Neuron (in vitro differentiated cells): ENCODE measurements around the gene CHKB.

Source experiments
- H2AFZ ChIP-seq: one replicate; pipeline ENCODE4 v1.6.1; 2013; ENCODE audit warnings: low read depth, mild to moderate bottlenecking, inconsistent platforms, low read length, moderate library complexity
- H3K27me3 ChIP-seq: one replicate; pipeline ENCODE4 v1.6.1; 2013; ENCODE audit warnings: low read length; ENCODE audit not compliant: insufficient read depth
- H3K36me3 ChIP-seq: one replicate; pipeline ENCODE4 v1.6.1; 2013; ENCODE audit warnings: low read length; ENCODE audit not compliant: insufficient read depth
- H3K4me1 ChIP-seq: one replicate; pipeline ENCODE4 v1.6.1; 2013; ENCODE audit warnings: low read length; ENCODE audit not compliant: insufficient read depth
- H3K4me3 ChIP-seq: 2 replicates; pipeline ENCODE4 v1.5.1; 2013; ENCODE audit warnings: mild to moderate bottlenecking, low read length, moderate library complexity
- H3K9me3 ChIP-seq: one replicate; pipeline ENCODE4 v1.6.1; 2013; ENCODE audit warnings: low read length

Gene CHKB

GRCh38 chr22:50600538-50600937 lies 17.9 kb upstream of the CHKB start, which contains the start of gene MAPK8IP2:
TSS of gene MAPK8IP2 (plus strand) at chr22:50600793. CDS start at chr22:50600819, 26 bp downstream.
- peaks cover 23% of the 10 kb centered on the region for H3K36me3 ChIP-seq
- peak within 1 kb of the TSS; percentile 65 for H3K4me3 ChIP-seq
- H2AFZ ChIP-seq, result peak within 1 kb of the TSS; percentile 23
- H3K4me1 ChIP-seq, result peaks cover 15% of the 10 kb centered on the region
- H3K9me3 ChIP-seq, result no peaks in the 10 kb centered on the region
- H3K27me3 ChIP-seq, result no peaks in the 10 kb centered on the region

- H3K36me3 ChIP-seq, result peaks cover 17% of the 10 kb centered on the region
- no peaks in the 10 kb centered on the region for H3K27me3 ChIP-seq
- H2AFZ ChIP-seq, result peak overlapping the region; percentile 23
- H3K9me3 ChIP-seq, result no peaks in the 10 kb centered on the region
- peak overlapping the region; percentile 65 for H3K4me3 ChIP-seq
- H3K4me1 ChIP-seq, result peaks cover 15% of the 10 kb centered on the region
These were observed 17.3 kb upstream of the CHKB start for GRCh38 chr22:50599816-50600455.

GRCh38 chr22:50597097-50597496 lies 14.4 kb upstream of the CHKB start:
- Histone ChIP-seq H3K36me3 (peaks cover 3% of the 10 kb centered on the region), H3K4me3 (no peak overlapping the region), H3K4me1 (peaks cover 13% of the 10 kb centered on the region), H3K9me3 (no peaks in the 10 kb centered on the region), H2AFZ (no peak overlapping the region), H3K27me3 (no peaks in the 10 kb centered on the region)

GRCh38 chr22:50595189-50595588 lies 12.5 kb upstream of the CHKB start:
- peaks cover 3% of the 10 kb centered on the region for H3K36me3 ChIP-seq
- no peak overlapping the region for H2AFZ ChIP-seq
- no peaks in the 10 kb centered on the region for H3K9me3 ChIP-seq
- H3K27me3 ChIP-seq, result no peaks in the 10 kb centered on the region
- H3K4me1 ChIP-seq, result peaks cover 6% of the 10 kb centered on the region
- no peak overlapping the region for H3K4me3 ChIP-seq

GRCh38 chr22:50587407-50587806 lies 4.8 kb upstream of the CHKB start:
- no peaks in the 10 kb centered on the region for H3K36me3 ChIP-seq

GRCh38 chr22:50586416-50586815 lies 3.8 kb upstream of the CHKB start:
- no peak overlapping the region for H2AFZ ChIP-seq
- no peaks in the 10 kb centered on the region for H3K27me3 ChIP-seq
- H3K9me3 ChIP-seq, result peaks cover 3% of the 10 kb centered on the region
- no peaks in the 10 kb centered on the region for H3K36me3 ChIP-seq
- no peak overlapping the region for H3K4me3 ChIP-seq
- peaks cover 11% of the 10 kb centered on the region for H3K4me1 ChIP-seq

More at GRCh38 chr22:50587407-50587806, 4.8 kb upstream of the CHKB start:
- H3K9me3 ChIP-seq, result peaks cover 3% of the 10 kb centered on the region
- H2AFZ ChIP-seq, result no peak overlapping the region
- no peak overlapping the region for H3K4me3 ChIP-seq
- peaks cover 4% of the 10 kb centered on the region for H3K4me1 ChIP-seq
- no peaks in the 10 kb centered on the region for H3K27me3 ChIP-seq

- Histone ChIP-seq H2AFZ (no peak overlapping the region), H3K27me3 (no peaks in the 10 kb centered on the region), H3K36me3 (peaks cover 6% of the 10 kb centered on the region), H3K9me3 (peaks cover 3% of the 10 kb centered on the region), H3K4me3 (no peak overlapping the region), H3K4me1 (peaks cover 13% of the 10 kb centered on the region)
These were observed 3.1 kb upstream of the CHKB start for GRCh38 chr22:50585781-50586180.

GRCh38 chr22:50585238-50585637 lies 2.6 kb upstream of the CHKB start:
- peaks cover 9% of the 10 kb centered on the region for H3K36me3 ChIP-seq
- H3K9me3 ChIP-seq, result peaks cover 3% of the 10 kb centered on the region
- H3K4me1 ChIP-seq, result peaks cover 13% of the 10 kb centered on the region
- H3K27me3 ChIP-seq, result no peaks in the 10 kb centered on the region
- H2AFZ ChIP-seq, result no peak overlapping the region
- no peak overlapping the region for H3K4me3 ChIP-seq

GRCh38 chr22:50584106-50585096 lies 1.8 kb upstream of the CHKB start:
- no peak overlapping the region for H2AFZ ChIP-seq
- H3K36me3 ChIP-seq, result peaks cover 18% of the 10 kb centered on the region
- H3K9me3 ChIP-seq, result peaks cover 3% of the 10 kb centered on the region
- H3K4me1 ChIP-seq, result peaks cover 13% of the 10 kb centered on the region
- no peaks in the 10 kb centered on the region for H3K27me3 ChIP-seq
- no peak overlapping the region for H3K4me3 ChIP-seq

GRCh38 chr22:50583294-50583861 lies 729 bp upstream of the CHKB start:
- H3K9me3 ChIP-seq, result no peaks in the 10 kb centered on the region
- H3K36me3 ChIP-seq, result peaks cover 27% of the 10 kb centered on the region
- H3K27me3 ChIP-seq, result no peaks in the 10 kb centered on the region
- peak overlapping the region; percentile 58 for H2AFZ ChIP-seq
- H3K4me3 ChIP-seq, result peak overlapping the region; percentile 86
- peaks cover 13% of the 10 kb centered on the region for H3K4me1 ChIP-seq

GRCh38 chr22:50581950-50582492 lies 628 bp downstream of the CHKB start:
- Histone ChIP-seq H3K36me3 (peaks cover 28% of the 10 kb centered on the region), H2AFZ (peak overlapping the region; percentile 82), H3K4me1 (peaks cover 13% of the 10 kb centered on the region), H3K9me3 (no peaks in the 10 kb centered on the region), H3K27me3 (no peaks in the 10 kb centered on the region), H3K4me3 (peak overlapping the region; percentile 86)

- Histone ChIP-seq H3K9me3 (no peaks in the 10 kb centered on the region), H3K36me3 (peaks cover 28% of the 10 kb centered on the region), H3K4me3 (peak overlapping the region; percentile 86), H3K4me1 (peaks cover 13% of the 10 kb centered on the region), H2AFZ (no peak overlapping the region), H3K27me3 (no peaks in the 10 kb centered on the region)
These were observed 1.4 kb downstream of the CHKB start for GRCh38 chr22:50581031-50581949.
